ENCODE data around the gene MRPL57. TPM values are rescaled to one million over a fixed set of nuclear protein-coding genes. Genes with fewer than 3 reads are reported as not detected.
"Not testable (repeated sequence)": the region's sequence is repeated elsewhere in the genome, so short reads cannot be mapped to it uniquely, and the experiment has no call there.

MRPL57 gene
- total RNA-seq, 1 donor from 2014 or later = 24.7 TPM

- DNase-seq (ENCODE audit: extremely low read depth, low read depth, low spot score) = not testable (repeated sequence)
Measured at GRCh38 chr13:21186410-21186809, 10.0 kb downstream of the MRPL57 start.

DNA sequence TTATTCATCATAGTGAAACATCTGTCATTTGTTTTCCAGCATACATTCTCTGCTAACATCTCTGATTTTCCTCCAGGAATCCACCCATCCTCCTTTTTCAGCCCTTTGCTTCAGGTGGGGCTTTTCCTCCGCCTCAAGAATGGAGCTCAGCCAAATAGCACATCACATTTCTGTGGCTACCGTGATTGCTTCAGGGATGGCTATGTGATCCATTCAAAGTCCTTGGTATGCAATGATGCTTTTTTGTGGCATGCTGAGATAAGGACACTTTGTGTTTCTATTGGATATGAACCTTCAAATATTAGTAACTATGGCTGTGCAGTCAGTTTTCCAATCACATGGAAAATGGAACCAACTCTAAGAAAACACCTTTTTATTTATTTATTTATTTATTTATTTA, 18.3 kb downstream of the MRPL57 start:
- not testable (repeated sequence) for DNase-seq (ENCODE audit: extremely low read depth, low read depth, low spot score)

DNA sequence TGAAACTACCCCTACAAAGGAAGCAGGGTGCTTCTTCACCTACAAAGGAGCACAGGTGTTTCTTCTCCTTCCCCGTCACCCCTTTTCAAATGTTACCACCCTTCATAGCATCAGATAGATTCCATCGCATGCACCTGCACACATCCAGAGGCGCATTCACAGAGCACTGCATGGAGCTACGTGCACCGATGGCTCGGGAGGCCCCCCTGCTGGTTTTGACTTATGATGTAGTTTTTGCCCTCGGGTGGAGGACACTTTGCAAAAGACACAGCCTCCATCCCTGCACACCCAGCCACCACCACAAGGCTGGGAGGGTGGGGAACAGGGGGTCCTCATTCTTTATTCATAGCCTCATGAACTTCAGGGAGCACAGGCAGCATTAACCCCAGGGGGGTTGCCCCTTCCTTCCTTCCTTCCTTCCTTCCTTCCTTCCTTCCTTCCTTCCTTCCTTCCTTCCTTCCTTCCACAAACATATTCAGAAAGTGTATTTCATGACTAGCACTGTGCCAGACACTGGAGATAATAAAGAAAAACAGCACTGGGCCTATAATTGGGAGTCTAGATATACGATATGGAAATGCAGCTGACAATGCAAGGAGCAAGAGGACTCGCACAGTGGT, 21.3 kb downstream of the MRPL57 start:
- not testable (repeated sequence) for DNase-seq (ENCODE audit: extremely low read depth, low read depth, low spot score)

- not testable (repeated sequence) for DNase-seq (ENCODE audit: extremely low read depth, low read depth, low spot score)
Measured at GRCh38 chr13:21198391-21198790, 21.9 kb downstream of the MRPL57 start.

DNA sequence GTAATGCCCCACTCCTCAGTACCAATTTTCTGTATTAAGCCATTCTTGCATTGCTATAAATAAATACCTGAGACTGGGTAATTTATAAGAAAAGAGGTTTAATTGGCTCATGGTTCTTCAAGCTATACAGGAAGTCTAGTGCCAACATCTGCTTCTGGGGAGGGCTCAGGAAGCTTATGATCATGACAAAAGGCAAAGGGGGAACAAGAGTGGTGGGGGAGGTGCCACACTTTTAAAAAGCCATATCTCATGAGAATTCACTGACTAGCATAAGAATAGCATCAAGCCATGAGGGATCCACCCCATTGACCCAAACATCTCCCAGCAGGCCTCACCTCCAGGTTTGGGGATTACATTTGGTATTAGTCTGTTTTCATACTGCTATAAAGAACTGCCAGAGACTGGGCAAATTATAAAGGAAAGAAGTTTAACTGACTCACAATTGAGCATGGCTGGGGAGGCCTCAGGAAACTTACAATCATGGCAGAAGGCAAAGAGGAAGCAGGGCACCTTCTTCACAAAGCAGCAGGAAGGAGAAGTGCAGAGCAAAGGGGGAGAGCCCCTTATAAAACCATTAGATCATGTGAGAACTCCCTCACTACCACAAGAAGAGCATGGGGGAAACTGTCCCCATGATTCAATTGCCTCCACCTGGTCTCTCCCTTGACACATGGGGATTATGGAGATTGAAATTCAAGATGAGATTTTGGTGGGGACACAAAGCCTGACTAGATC, 25.2 kb downstream of the MRPL57 start:
- DNase-seq (ENCODE audit: extremely low read depth, low read depth, low spot score) = not testable (repeated sequence)

- DNase-seq (ENCODE audit: extremely low read depth, low read depth, low spot score) = no peak
Measured at GRCh38 chr13:21202767-21203531, 26.5 kb downstream of the MRPL57 start.

DNA sequence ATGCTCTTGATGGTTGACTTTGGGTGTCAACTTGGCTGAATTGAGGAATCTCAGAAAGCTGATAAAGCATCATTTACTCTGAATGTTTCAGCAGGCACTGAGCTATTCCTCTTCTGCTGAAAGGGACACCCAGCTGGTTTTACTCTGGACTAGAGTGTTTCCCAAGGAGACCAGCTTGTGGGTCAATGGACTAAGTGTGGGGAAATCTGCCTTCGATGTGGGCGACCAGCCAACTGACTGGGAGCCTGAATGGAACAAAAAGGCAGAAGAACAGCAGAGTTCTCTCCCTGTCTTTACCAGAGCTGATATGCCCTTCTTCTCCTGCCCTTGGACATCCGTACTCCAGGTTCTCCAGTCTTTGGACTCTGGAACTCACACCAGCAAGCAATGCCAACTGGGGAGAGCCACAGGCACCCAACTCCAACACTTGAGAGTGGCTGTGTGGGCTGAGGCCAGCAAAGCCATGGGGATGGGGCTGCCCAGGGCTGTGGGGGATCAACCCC, 32.2 kb downstream of the MRPL57 start:
- no peak for DNase-seq (ENCODE audit: extremely low read depth, low read depth, low spot score)

- no peak for DNase-seq (ENCODE audit: extremely low read depth, low read depth, low spot score)
Measured at GRCh38 chr13:21212138-21212775, 35.8 kb downstream of the MRPL57 start.

DNA sequence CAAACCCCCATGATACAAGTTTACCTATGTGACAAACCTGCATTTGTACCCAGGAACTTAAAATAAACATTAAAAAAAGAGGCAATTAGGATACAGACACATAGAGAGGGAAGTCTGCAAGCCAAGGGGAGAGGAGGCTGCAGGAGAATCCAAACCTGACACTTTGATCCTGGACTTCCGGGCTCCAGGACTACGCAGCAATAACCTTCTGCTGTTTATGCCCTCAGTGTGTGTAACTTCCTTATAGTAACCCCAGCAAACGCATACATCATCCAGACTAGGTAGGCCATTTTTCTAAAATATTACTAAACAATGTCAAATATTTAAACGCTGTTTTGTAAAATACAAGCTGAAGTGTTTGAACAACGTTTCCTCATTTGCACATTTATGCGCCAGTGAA, 39.0 kb downstream of the MRPL57 start:
- not testable (repeated sequence) for DNase-seq (ENCODE audit: extremely low read depth, low read depth, low spot score)

GRCh38 chr13:21216332-21216731, 39.9 kb downstream of the MRPL57 start:
- no peak for DNase-seq (ENCODE audit: extremely low read depth, low read depth, low spot score)

- DNase-seq (ENCODE audit: extremely low read depth, low read depth, low spot score) = no peak
Measured at GRCh38 chr13:21218351-21219035, 42.0 kb downstream of the MRPL57 start.

- DNase-seq (ENCODE audit: extremely low read depth, low read depth, low spot score) = no peak
Measured at GRCh38 chr13:21219036-21219381, 42.6 kb downstream of the MRPL57 start.

DNA sequence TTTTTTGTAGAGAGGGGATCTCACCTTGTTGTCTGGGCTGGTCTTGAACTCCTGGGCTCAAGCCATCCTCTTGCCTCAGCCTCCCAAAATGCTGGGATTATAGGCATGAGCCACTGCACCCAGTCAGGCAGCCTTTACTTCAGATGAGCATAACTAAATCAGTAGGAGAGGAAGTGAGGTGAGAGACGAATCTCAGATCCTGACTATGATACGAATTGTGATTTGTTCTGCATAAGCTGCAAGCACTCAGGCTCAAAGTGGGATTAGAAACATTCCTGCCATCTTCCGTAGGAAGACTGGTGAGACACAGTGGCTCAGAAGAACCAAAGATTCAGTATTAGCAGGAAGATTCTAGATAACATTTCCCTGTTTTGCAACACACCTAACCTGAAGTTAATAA, 43.3 kb downstream of the MRPL57 start:
- DNase-seq (ENCODE audit: extremely low read depth, low read depth, low spot score) = not testable (repeated sequence)

DNA sequence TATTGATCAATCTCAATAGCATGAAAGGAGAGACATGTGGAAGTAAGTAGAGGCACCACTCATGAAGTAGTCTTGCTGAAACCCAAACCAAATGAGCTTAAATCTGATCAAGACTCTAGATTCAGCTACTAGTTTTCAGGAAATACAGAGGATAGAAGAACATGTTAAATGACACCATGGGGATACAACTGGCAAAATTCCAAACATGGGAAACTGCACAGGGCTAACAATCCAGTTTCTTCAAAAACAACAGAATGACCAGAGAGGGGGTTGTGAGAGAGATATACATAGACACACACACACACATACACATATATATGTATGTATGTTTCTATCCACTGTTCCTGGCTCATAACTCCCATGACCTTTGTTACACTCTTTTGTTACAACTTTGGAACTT, 44.8 kb downstream of the MRPL57 start:
- no peak for DNase-seq (ENCODE audit: extremely low read depth, low read depth, low spot score)

GRCh38 chr13:21225082-21225481, 48.6 kb downstream of the MRPL57 start:
- no peak for DNase-seq (ENCODE audit: extremely low read depth, low read depth, low spot score)

- no peak for DNase-seq (ENCODE audit: extremely low read depth, low read depth, low spot score)
Measured at GRCh38 chr13:21225841-21226581, 49.6 kb downstream of the MRPL57 start.

GRCh38 chr13:21227917-21228316, 51.5 kb downstream of the MRPL57 start:
- DNase-seq (ENCODE audit: extremely low read depth, low read depth, low spot score) = no peak

Data from glomerular endothelial cell (primary cell).